Hippocampal formation (tissue), 2 donors: ENCODE data around the gene RPP38.
A peak's percentile ranks its signal among the peaks of the same experiment; 100 is the strongest.

Experiments
- DNase-seq, 2 donors: peaks; one replicate each; lab custom pipeline; 2025; lab: John Stamatoyannopoulos, UW

Gene RPP38

GRCh38 chr10:15112657-15113056 lies 15.5 kb downstream of the RPP38 start:
- DNase-seq, result no peak

- DNase-seq, result no peak
Observed at GRCh38 chr10:15113766-15114165, 16.6 kb downstream of the RPP38 start.

DNA sequence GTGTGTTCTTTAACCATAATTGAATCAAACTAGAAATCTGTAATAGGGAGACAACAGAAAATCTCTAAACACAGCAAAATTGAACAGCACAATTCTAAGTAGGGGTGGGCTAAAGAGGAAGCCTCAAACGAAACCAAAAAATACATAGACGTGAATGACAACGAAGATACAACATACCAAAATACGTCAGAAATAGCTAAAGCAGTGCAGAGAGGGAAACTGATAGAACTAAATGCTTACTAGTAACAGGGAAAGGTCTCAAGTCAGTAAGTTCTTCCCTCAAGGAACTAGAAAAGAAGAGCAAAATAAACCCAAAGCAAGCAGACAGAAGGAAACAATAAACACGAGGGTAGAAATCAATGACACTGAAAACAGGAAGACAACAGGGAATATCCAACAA lies 19.1 kb downstream of the RPP38 start:
- DNase-seq, result no peak

GRCh38 chr10:15118615-15119014 lies 21.5 kb downstream of the RPP38 start:
- DNase-seq, result no peak

DNA sequence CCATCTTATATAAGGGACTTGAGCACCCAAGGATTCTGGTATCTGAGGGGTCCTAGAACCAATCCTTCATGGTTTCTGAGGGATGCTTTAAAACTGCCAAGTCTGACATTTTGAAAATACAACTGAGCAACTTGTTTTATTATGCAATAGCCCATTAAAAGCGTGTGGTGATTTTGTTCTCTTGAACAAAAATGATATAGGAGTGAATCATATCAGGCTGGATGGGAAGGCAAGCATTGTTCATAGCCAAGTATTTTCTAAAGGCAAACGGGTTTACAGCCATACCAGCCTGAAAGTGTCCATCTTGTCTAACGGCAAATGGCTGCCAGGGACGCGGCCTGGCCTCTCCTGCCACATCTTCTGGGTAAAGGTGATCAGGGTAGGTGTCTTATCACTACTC lies 23.4 kb downstream of the RPP38 start:
- no peak for DNase-seq

DNA sequence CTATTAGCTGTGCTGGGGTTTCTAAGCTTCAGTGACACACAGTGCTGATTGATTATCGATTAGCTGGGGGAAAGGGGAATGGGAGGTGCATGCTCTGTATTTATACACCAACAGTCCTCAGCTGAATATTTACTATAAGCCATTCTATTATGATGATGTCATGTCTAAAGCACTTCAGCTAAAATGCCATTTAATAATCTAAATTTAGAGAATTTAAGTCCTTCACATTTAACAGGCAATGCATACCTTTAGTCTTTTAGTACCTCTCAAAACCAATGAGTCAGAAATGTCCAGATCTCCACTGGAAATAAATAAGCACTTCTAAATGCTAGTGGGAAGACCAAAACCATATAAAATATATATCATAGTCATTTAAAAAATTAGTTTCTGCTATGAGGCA lies 24.6 kb downstream of the RPP38 start:
- DNase-seq, result no peak

GRCh38 chr10:15122477-15123030 lies 25.4 kb downstream of the RPP38 start:
- DNase-seq, result no peak

- DNase-seq, result no peak
Observed at GRCh38 chr10:15123749-15124184, 26.6 kb downstream of the RPP38 start.

- no peak for DNase-seq
Observed at GRCh38 chr10:15124190-15124589, 27.0 kb downstream of the RPP38 start.

DNA sequence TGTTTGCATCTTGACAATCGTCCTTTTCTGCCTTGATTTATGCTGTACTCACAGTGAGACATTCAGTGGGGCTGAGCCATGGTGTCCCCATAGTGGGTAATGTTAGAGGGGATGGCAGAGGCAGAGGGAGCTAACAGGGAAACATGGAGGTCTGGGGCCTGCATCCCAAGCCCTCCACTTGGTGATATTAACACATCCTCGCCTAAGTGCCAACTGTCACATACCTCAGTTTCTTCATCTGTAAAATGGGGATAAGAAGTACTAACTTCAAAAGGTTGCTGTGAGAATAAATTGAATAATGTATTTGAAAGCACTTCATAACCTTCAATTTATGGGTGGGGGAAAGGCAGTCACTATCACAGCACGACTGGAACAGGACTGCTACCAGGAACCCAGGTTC lies 27.8 kb downstream of the RPP38 start:
- no peak for DNase-seq

GRCh38 chr10:15131330-15131729 lies 34.2 kb downstream of the RPP38 start:
- DNase-seq, result no peak

DNA sequence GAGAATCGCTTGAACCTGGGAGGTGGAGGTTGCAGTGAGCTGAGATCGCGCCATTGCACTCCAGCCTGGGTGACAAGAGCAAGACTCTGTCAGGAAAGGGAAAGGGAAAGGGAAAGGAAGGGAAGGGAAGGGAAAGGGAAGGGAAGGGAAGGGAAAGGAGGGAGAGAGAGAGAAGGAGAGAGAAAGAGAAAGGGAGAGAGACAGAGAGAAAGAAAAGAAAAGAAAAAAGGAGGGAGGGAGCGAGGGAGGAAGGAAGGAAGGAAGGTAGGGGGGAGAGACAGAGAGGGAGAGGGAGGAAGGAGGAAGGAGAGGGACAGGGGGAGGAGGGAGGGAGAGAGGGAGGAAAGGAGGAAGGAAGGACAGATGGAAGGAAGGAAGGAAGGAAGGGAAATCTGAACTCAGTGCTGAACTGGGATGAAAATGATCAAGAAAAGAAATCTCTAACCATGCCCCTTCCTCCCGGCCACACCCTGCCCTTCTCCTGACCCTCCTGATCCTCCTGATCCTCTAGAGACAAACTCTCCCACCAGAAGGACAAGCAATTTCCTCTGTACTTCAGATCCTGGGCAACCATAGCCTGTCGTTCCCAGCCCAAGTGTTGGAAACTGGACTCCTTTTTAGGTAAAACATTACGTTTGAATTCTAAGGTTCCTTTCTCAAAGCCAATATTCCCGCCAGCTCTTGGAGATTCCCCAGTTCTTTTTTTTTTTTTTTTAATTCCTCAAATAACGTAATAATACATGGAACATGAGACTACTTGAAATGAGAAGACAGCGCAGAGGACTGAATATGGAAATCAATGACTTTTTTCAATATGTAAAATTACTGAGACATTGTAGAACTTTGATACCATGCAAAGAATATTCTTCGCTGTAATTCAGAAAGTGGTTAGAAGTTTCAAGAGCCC lies 39.2 kb downstream of the RPP38 start:
- no peak for DNase-seq

DNA sequence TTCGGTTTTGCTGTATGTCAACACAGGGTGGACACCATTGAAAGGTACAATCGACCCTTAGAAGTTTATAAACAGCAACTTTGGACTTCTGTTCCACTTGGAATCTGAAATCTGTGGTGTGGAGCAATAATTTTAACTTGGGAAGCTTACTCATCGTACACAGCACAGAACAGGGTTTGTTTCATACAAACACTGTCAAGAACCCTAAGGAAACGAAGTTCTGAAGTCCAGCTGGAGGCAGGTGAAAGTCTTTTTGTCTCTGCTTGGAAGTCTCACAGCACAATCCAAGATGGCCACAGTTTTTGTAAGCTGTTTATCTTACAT lies 39.8 kb downstream of the RPP38 start:
- no peak for DNase-seq

- DNase-seq, result no peak
Observed at GRCh38 chr10:15137636-15138035, 40.5 kb downstream of the RPP38 start.

DNA sequence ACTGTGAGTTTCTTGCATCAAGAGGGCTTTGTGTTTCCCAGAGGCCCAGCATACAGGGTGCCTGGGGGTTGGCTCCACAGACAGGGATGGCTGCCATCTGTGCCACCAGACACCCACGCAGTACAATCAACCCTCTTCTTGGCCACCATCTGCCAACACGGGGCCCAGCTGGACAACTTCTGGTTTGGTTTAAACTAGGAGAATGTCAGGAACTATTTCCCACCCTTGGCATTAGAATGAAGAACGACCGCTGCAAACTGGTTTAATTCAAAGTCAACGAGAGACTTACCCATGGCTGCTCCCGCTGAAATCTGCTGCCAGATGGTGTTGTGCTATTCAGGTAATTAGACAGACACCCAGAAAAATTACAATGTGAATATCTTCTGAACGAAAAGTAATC lies 43.5 kb downstream of the RPP38 start:
- peak; percentile 12 to 57 for DNase-seq

DNA sequence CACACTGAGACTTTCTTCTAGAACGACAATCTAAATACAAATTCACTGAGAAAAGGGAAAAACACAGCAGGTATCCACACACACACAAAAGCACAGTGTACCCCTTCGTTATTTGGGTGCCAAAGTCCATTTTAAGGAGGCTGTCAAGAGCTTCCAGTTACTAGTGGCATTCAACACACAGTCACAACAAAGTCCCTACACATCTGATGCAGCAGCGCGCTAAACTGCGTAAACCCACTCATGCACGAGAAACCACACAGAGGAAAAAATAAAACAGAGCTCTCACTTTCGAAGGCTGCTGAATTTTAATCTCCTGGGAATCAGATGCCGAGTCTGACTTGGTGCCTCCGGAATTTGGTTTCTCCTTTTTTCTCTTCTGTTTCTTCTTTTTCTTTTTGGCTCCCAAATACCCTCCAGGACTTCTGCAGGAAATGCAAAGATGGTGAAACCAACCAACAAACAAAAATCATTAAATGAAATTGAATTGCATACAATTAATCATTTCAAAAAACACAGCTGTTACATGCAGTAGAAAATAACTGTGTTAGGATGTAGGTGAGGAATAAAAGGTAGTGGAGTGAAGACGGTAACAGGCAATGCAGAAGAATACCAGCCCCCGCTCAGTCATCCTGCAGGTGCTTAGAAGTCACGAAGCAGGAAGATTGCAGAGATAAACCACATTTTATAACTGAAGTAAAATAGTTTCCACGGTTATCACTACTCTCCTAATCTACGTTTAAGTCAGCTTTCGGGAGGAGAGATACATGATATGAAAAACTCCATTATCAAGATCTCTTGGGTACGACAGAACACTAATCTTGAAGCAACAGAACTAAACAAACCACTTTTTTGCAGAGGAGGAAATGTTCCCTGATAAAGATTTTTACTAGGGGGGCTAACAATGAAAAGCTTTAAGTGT lies 44.2 kb downstream of the RPP38 start:
- peak; percentile 13 to 57 for DNase-seq

DNA sequence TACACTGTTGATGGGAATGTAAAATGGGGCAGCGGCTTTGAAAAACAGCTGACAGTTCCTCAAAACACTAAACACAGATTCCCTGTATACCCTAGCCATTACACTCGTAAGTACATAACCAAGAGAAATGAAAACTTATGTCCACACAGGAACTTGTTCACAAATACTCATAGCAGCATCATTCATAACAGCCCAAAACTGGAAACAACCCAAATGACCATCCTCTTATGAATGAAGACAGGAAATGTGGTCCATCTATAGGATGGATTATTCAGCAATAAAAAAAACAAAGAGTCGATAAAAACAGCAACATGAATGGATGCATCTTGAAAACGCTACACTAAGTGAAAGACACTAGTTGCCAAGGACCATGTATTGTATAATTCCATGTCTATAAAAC lies 47.6 kb downstream of the RPP38 start:
- DNase-seq, result no peak

DNA sequence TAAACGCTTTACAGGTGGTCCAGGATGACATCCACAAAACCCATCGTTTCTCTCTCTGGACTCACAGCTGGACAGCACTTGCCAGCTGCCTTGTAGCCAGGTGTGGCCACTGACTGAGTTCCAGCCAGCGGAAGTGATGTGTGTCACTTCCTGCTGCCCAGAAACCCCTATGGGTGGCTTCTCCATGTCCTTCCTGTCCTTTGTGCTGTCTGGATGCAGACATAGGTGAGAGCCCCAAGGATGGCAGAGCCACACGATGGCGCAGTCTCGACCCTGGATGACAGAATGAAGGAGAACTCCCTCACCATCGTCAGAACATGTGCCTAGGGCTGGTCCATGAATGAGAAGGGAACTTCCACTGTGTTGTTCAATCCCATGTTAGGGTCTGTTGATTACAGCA lies 49.2 kb downstream of the RPP38 start:
- DNase-seq, result no peak

GRCh38 chr10:15147594-15148392 lies 50.6 kb downstream of the RPP38 start:
- no peak for DNase-seq

DNA sequence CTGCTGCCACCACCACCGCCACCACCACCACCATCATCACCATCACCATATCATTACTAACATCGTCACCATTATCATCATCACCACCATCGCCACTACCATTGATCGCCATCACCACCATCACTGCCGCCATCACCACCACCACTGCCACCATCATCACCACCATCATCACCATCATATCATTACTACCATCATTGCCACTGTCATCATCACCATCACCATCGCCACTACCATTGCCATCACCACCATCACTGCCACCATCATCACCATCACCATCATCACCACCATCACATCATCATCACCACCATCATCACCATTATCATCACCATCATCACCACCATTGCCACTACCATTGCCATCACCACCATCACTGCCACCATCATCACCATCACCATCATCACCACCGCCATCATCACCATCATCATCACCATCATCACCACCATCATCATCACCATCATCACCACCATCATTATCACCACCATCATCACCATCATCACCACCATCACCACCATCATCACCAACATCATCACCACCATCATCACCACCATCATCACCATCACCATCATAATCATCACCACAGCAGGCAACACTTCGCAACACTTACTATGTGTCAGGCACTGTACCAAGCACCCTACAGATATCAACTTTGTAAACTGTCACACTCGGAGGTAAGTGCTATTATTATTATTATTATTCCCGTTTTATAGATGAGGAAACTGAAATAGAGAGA lies 52.1 kb downstream of the RPP38 start:
- DNase-seq, result no peak

GRCh38 chr10:15150563-15150962 lies 53.4 kb downstream of the RPP38 start:
- DNase-seq, result no peak
